Kidney capillary endothelial cell (primary cell): ENCODE measurements around the gene ARL8A.
"Not testable (repeated sequence)": the region's sequence is repeated elsewhere in the genome, so short reads cannot be mapped to it uniquely, and the experiment has no call there.

Experiments
- DNase-seq: peaks from one replicate; pipeline ENCODE4 v3.0.0-alpha.2; 2018; ENCODE audit warnings: low spot score

Gene ARL8A

DNA sequence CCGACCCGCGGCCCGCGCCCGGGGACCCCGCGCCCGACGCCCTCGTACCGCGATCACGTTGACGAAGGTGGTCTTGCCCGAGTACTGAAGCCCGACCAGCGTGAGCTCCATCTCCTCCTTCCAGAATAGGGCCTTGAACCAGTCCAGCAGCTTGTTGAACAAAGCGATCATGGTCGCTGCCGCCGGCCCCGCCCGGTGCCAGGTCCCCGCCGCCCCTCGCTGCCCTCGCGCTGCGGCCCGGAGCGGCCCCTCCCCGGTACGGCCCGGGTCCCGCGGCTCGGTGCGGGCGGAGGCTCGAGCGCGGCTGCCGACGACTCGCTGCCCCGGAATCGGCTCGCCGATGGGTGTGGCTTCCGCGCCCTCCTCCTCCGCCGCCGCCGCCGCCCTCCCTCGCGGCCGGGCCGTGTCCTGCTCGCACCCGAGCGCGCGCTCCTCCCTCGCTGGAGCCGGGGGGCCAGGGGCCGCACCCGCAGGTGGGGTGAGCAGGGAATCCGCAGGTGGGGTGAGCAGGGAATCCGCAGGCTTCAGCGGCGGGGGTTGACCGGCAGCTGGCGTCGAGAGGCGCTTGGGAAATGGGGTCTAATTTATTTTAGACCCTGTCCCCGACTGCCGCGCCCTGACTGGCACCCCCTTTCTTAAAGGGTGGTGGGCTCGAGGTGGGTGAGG lies at the start of gene ARL8A:
Gene ARL8A (minus strand): TSS at position 336 of the 666 bp plus-strand sequence. CDS start 165 bp downstream, at position 171.
- DNase-seq, result no peak

GRCh38 chr1:202194328-202194648 lies 49.8 kb upstream of the ARL8A start:
- no peak for DNase-seq

GRCh38 chr1:202193614-202194327 lies 49.2 kb upstream of the ARL8A start, which contains the start of gene LGR6:
LGR6 (plus strand) TSS chr1:202193799; CDS start chr1:202193990, 191 bp downstream.
- DNase-seq, result no peak

GRCh38 chr1:202192770-202193613 lies 48.5 kb upstream of the ARL8A start:
- DNase-seq, result peak; percentile 49

DNA sequence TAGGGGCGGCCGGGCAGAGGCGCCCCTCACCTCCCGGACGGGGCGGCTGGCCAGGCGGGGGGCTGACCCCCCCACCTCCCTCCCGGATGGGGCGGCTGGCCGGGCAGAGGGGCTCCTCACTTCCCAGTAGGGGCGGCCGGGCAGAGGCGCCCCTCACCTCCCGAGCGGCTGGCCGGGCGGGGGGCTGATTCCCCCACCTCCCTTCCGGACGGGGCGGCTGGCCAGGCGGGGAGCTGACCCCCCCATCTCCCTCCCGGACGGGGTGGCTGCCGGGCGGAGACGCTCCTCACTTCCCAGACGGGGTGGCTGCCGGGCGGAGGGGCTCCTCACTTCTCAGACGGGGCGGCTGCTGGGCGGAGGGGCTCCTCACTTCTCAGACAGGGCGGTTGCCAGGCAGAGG lies 46.9 kb upstream of the ARL8A start:
- not testable (repeated sequence) for DNase-seq

GRCh38 chr1:202189918-202190715 lies 45.6 kb upstream of the ARL8A start:
- no peak for DNase-seq

DNA sequence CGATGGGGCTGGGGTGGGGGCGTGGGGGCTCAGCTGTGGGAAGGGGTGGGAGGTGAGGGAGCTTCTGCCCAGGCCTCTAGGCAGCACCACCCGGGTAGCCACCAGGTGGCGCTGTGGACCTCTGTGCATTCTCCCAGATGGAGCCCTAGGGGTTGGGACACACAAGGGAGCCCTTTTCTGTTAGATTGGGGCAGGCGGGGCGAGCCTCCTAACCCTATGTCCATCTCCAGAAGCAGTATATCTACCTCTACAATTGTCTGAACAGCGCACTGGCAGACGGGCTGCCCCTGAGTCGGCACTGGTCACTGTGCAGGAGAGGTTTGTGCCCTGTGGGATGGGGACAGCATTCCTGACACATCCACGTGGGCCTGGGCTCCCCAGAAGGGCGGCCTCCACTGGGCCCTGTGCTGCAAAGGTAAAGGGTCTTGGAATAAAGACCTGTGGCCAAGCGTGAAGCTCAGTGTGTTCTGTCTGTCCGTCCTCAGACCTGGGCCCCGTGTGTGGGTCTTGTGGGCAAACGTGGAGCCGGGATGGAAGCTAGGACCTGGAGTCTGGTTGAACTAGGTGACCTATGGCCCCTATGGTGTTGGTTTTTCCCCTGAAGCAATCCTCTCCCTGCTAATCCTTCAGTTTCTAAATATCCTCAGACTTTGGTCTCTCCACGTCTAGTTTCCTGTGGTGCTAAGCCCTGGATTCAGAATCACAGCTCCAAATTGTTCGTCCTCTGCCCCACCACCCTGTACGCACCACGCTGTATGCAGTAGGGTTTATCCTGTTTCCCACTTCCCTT lies 44.7 kb upstream of the ARL8A start:
- DNase-seq, result peak; percentile 42

DNA sequence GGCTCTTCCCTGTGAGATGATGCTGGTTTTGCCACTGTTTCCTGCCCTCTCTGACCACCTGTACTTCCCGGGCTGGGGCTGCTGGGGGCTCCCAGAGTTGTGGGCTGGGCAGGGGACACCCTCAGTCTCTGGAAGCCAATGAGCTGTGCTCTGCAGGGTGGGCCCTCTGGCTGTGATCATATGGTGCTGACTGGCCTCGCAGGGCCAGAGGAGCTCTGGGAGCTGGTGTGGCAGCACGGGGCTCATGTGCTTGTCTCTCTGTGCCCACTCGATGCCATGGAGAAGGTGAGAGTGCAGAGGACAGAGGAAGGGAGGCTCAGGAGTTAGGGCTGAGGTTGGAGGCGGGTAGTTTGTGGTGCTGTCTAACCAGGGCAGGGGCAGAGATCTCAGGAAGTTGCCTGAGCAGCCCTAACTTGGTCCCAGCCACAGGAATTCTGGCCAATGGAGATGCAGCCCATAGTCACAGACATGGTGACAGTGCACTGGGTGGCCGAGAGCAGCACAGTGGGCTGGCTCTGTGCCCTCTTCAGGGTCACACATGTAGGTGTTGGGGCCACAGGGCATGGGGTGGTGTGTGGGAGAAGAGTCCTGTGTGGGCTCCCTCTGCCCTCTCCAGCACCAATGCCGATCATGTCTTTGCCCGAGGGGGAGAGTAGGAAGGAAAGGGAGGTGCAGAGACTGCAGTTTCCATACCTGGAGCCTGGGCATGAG lies 43.3 kb upstream of the ARL8A start:
- DNase-seq, result no peak

GRCh38 chr1:202187041-202187671 lies 42.6 kb upstream of the ARL8A start:
- no peak for DNase-seq

DNA sequence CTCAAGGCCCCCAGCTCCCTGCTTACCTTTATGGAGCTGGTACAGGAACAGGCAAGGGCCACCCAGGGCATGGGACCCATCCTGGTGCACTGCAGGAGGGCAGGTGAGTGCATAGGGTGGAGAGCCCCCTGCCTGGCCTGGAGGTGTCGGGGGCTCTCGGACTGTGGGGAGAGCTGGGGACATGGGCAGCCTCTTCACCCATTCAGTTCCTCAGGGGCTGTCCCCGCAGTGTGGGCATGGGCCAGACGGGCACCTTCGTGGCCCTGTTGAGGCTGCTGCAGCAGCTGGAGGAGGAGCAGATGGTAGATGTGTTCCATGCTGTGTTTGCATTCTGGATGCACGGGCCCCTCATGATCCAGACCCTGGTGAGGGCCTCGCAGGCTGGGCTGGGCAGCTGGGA lies 41.8 kb upstream of the ARL8A start:
- no peak for DNase-seq

DNA sequence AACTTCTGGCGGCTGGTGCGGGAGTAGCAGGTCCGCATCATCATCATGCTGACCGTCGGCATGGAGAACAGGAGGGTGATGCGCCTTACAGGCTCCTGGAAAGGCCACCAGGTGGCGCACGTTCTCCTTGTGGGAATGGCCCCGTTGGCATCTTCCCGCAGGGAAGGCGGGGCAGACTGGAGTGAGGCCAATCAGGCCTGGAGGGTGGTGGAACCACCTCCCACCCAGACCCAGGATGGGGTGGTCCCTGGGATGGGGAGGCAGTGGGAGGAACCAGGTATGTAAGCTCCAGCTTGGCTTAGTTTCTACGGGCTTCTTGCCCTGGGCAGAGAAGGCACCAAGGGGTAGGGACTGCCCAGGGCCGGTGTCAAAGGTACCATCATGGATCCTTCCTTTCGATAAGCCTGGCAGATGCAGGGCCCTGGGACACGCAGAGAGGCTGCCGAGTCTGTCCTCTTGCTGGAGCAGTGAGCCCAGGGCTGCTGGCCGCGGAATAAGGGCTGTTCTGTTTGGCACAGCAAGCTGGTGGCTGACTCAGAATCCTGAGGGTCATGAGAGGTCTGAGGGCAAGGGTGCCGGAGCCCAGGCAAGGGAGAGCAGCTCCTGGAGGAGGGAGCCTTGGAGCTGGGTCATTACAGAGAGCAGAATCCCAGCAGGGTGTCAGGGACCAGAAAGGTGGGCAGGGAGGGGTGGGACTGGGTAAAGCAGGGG lies 40.4 kb upstream of the ARL8A start:
- peak; percentile 85 for DNase-seq

- DNase-seq, result no peak
Observed at GRCh38 chr1:202182040-202182877, 37.7 kb upstream of the ARL8A start.

DNA sequence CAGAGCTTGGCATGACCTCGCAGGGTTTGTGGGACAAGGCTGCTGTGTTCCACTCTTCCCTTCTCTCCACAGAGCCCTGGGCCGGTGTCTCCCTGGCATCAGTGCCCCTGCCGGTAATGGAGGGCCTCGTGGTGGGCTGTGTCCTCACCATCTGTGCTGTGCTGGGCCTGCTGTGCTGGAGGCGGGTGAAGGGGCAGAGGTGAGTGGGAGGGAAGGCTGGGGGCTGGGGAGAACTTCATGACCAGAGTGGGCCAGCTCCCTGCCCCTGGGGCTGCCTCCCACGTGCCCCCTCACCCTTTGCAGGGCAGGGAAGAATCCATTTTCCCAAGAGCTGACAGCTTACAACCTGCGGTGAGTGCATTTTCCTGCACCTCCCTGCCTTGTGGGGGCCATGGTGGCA lies 37.0 kb upstream of the ARL8A start:
- no peak for DNase-seq

GRCh38 chr1:202180751-202181139 lies 36.2 kb upstream of the ARL8A start:
- not testable (repeated sequence) for DNase-seq

DNA sequence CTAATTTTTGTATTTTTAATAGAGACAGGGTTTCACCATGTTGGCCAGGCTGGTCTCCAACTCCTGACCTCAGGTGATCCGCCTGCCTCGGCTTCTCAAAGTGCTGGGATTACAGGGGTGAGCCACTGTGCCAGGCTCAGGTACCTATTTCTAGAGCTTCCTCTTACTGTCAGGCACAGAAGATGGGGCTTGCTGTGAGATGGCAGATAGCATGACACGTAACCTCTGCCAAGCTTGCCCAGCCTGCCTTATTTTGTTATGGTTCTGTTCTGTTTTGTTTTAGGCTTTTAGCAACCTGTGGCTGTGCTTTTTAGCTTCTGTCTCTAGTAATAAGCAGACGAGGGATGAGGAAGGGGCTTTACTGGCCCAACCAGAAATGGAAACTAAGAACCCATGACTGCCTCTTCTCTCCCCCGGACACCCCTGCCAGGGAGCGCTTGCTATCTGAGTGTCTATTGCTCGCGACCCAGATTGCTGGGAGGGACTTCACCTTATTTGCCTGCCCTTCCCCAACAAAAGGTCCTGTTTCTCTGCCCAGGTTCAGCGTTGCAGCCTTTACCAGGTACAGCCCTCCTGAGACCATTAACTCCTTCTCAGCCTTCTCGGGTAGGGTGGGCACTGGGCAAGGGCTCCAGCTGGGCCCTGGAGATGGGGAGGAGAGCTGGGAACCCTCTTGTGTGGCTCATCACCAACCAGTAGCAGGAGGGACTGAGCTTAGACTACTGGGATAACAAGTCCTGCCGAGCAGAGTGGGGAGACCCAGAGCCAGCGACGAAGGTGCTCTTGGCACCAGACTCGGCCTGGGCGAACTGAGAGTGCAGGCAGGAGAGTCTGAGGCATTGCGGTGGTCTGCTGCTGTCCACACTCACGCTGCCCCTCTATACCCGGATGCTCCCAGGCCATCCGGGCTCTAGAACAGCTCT lies 35.6 kb upstream of the ARL8A start:
- DNase-seq, result no peak

DNA sequence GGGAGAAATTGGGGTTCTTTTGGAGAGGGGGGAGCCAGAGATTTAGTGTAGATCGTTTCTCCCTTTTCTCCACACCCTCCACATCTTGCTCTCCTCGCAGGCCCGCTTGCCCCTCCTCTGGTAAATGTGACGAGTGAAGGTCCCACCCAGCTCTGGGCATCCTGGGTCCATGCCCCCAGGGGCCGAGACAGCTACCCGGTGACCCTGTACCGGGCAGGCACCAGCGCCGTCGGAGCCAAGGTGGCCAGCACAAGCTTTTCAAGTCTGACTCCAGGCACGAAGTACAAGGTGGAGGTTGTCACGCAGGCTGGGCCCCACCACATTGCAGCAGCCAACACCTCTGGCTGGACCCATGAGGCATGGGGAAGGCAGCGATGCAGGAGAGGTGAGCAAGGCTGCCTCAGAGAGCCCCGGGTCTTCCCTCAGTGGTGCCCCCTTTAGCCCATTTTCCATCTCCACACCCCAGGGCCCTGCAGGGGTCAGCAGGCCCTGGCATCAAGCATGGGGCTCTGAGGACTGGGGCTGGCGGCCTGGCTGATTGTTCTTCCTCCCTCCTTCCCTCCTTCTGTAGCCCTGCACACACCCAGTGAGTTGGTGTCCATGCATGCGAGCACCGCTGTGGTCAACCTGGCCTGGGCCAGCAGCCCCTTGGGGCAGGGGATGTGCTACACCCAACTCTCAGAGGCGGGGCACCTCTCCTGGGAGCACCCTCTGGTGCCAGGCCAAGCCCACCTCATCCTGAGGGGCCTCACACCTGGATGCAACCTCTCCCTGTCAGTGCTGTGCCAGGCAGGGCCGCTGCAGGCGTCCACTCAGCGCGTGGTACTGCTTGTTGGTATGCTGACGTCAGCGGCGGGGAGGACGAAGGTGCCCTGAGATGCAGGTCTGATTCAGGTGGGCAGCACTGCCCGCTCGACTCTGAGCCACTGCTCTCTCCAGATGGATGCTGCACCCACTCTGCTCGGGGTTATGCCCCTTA lies 32.7 kb upstream of the ARL8A start:
- DNase-seq, result no peak
